ENCODE data around the gene EYA4.

EYA4 gene

DNA sequence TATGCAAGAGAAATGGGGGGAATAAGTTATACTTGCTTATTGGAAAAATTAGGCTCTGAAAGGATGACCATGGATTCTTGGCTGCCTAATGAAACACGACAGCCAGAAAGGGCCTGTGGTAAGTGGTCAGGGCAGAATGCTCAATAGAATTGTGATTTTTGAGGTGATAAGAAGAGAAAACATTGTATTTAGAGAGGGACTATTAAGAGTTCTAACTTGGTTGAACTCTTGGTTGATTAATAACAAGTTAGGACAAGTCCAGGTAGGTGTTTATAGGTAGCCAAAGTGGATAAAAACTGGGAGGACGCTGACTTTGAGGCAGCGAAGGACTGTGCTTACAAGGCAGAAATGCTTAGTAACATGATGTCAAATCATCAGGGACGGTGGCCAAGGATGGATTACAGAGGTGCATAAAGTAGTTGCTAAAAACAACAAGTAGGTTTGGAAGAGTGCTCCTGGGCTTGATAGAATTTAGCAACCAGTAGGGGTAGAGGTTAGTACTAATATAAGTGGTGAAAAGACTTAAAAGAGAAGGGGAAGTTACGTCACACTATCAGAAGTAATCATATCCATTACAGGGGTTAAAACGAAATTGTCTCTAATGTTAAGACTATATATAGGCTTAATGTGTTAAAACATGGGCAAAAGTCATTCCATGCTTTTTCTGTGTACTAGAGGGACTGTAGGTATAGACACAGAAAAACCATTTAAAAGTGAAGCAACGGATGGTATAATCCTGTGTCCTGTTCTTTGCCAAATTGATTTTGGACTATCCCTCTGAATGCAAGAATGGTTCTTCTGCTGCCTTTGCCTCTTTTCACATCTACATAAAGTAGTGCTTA, 98.6 kb downstream of the EYA4 start:
- no peak for DNase-seq (ENCODE audit: low read depth)
- TF ChIP-seq CTCF (IDR thresholded peaks at IDR 0.05; ENCODE audit: control insufficient read depth, extremely low read depth, insufficient read depth), result no peak
- no peak overlapping the region for H3K4me3 ChIP-seq (ENCODE audit: low read depth, low read length)

DNA sequence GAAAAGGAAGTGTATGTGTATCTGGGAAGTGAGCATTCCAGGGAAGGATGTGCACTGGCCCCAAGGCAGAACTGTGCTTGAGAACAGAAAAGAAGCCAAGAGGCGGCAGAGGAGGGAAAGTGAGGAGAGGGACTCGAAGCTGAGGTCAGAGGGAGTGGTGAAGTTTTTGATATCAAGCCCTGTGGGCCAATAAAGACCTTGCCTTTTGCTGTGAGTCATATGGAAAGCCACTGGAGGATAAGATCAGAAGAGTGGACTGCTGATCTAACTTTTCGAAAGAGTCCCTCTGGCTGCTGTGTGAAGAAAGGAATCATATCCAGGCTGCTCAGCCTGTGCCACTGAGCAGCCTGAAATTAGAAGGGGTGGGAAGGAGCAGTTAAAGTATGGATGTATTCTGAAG, 99.4 kb downstream of the EYA4 start:
- DNase-seq (ENCODE audit: low read depth), result no peak
- no peak overlapping the region for H3K4me3 ChIP-seq (ENCODE audit: low read depth, low read length)
- no peak for TF ChIP-seq CTCF (IDR thresholded peaks at IDR 0.05; ENCODE audit: control insufficient read depth, extremely low read depth, insufficient read depth)

GRCh38 chr6:133341607-133342158, 100.5 kb downstream of the EYA4 start:
- no peak overlapping the region for H3K4me3 ChIP-seq (ENCODE audit: low read depth, low read length)
- DNase-seq (ENCODE audit: low read depth), result no peak
- no peak for TF ChIP-seq CTCF (IDR thresholded peaks at IDR 0.05; ENCODE audit: control insufficient read depth, extremely low read depth, insufficient read depth)

- no peak for TF ChIP-seq CTCF (IDR thresholded peaks at IDR 0.05; ENCODE audit: control insufficient read depth, extremely low read depth, insufficient read depth)
- H3K4me3 ChIP-seq (ENCODE audit: low read depth, low read length), result no peak overlapping the region
- no peak for DNase-seq (ENCODE audit: low read depth)
Measured at GRCh38 chr6:133343220-133343619, 102.1 kb downstream of the EYA4 start.

DNA sequence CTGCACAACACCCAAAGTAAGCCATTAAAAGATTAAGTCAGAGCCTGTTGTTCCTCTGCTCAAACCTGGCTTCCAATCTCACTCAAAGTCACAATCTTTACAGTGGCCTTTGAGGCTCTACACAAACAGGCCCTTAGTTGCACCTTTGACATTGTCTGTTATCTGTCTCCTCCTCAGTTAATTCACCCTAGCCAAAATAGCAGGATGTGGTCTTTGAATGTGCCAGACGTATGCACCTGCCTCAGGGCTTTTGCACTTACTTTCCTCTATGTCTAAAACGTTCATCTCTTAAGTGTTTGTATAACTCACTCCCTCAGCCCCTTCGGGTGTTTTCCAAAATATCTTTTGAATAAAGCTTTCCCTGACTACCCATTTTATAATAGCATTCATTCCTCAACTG, 107.7 kb downstream of the EYA4 start:
- no peak for DNase-seq (ENCODE audit: low read depth)
- no peak for TF ChIP-seq CTCF (IDR thresholded peaks at IDR 0.05; ENCODE audit: control insufficient read depth, extremely low read depth, insufficient read depth)
- H3K4me3 ChIP-seq (ENCODE audit: low read depth, low read length), result no peak overlapping the region

- H3K4me3 ChIP-seq (ENCODE audit: low read depth, low read length), result no peak overlapping the region
- DNase-seq (ENCODE audit: low read depth), result peak; percentile 32
- TF ChIP-seq CTCF (IDR thresholded peaks at IDR 0.05; ENCODE audit: control insufficient read depth, extremely low read depth, insufficient read depth), result no peak
Measured at GRCh38 chr6:133350928-133351327, 109.8 kb downstream of the EYA4 start.

Data from LNCaP clone FGC (cell line).